ENCODE data around the gene MORN3. TPM values are rescaled to one million over a fixed set of nuclear protein-coding genes. Genes with fewer than 3 reads are reported as not detected.

Gene MORN3
- total and polyA plus RNA-seq, 10 of the 15 experiments (the other 5 are each of a cell fraction or from before 2014, with no cell fraction given), result 0.08 to 0.34 (median 0.17) TPM

- DNase-seq (ENCODE audit: low read depth, low spot score) (no peak), FAIRE-seq (no peak), ATAC-seq (peak; percentile 22)
- Histone ChIP-seq H3K27me3 (replicated peaks in 1 of 2; ENCODE audit: control insufficient read depth in 2 of 2, insufficient read depth in 2 of 2, low read length in 1 of 2) (no peaks in the 10 kb centered on the region), H3K36me3 (ENCODE audit: control insufficient read depth in 2 of 2, insufficient read depth in 2 of 2, low read length in 1 of 2) (no peaks in the 10 kb centered on the region; a peak in 1 of 4 replicates), H4K20me1 (ENCODE audit: control insufficient read depth, insufficient read depth) (no peaks in the 10 kb centered on the region), H3K27ac (ENCODE audit: control insufficient read depth, insufficient read depth) (peak overlapping the region; percentile 92), H3K79me2 (ENCODE audit: control insufficient read depth, insufficient read depth, low read length) (peaks cover 60% of the 10 kb centered on the region), H3K9ac (ENCODE audit: control insufficient read depth, insufficient read depth, low read length) (peak overlapping the region; percentile 89), H2AFZ (ENCODE audit: control insufficient read depth, low read depth, low read length) (peak overlapping the region; percentile 8), H3K4me3 (peak overlapping the region; percentile 83), H3K9me3 (replicated peaks; ENCODE audit: control insufficient read depth, insufficient read depth, low read length) (no peaks in the 10 kb centered on the region), H3K4me2 (ENCODE audit: control insufficient read depth, insufficient read depth) (peak overlapping the region; percentile 86), H3K4me1 (ENCODE audit: control insufficient read depth, insufficient read depth, low read length) (peaks cover 30% of the 10 kb centered on the region)
- TF ChIP-seq HDGF (IDR thresholded peaks at IDR 0.05) (0 out of 2 replicates have a peak, but pooled peaks have one; percentile 3), ASH2L (IDR thresholded peaks at IDR 0.05; ENCODE audit: borderline replicate concordance, low read depth) (0 out of 2 replicates have a peak, but pooled peaks have one; percentile 3), POLR2A (IDR thresholded peaks at IDR 0.05; ENCODE audit: low read depth, low read length) (0 out of 2 replicates have a peak, but pooled peaks have one; percentile 14), NFYA (IDR thresholded peaks at IDR 0.05; ENCODE audit: borderline replicate concordance, low read depth, low read length) (no peak), IKZF1 (conservative IDR thresholded peaks at IDR 0.05) (no peak; the same call in 1 of the 2 replicates)
- SMC1A ChIA-PET (ENCODE audit: uncharacterized antibody, unreplicated experiment), result interaction anchor here (0.6 to 6.3 kb wide), 20 partner anchors 9 to 133 kb away, joined by 3 to 60 read pairs (median 5); partner anchors contain the start of genes KDM2B and MORN3
- under 1% methylated on average over 8 of the region's 8 CpGs for WGBS (ENCODE audit: insufficient coverage, insufficient replicate concordance, low lambda C conversion rate, missing lambda C conversion rate)
- intact Hi-C loops (cut with micrococcal nuclease; ENCODE audit: unreplicated experiment) (no loop called here), in situ Hi-C loops (cut with MboI) (no loop called here)
- no TSS peak for BruUV-seq (replicated peaks)
- CTCF ChIA-PET, result interaction anchor here (0.8 to 7.4 kb wide), 20 partner anchors 9 to 389 kb away, joined by 3 to 80 read pairs (median 6); partner anchors contain the start of gene MORN3
- POLR2A ChIA-PET, result interaction anchor here (0.6 to 3.9 kb wide), 19 partner anchors 9 to 105 kb away, joined by 3 to 20 read pairs (median 7); no protein-coding TSS in a partner anchor
- RAD21 ChIA-PET (ENCODE audit: unreplicated experiment), result interaction anchor here (0.6 to 5.1 kb wide), 18 partner anchors 9 to 166 kb away, joined by 3 to 61 read pairs (median 10); partner anchors contain the start of genes KDM2B, MORN3 and RHOF
Observed at GRCh38 chr12:121628037-121628436, 41.4 kb downstream of the MORN3 start.
